ENCODE results near the gene GGA3. TPM values are rescaled to one million over a fixed set of nuclear protein-coding genes. Genes with fewer than 3 reads are reported as not detected.
A peak's percentile ranks its signal among the peaks of the same experiment; 100 is the strongest.

The GGA3 gene
- total and polyA plus RNA-seq, 5 experiments from 2014 or later = 6.2 to 107 (median 20.1) TPM

DNA sequence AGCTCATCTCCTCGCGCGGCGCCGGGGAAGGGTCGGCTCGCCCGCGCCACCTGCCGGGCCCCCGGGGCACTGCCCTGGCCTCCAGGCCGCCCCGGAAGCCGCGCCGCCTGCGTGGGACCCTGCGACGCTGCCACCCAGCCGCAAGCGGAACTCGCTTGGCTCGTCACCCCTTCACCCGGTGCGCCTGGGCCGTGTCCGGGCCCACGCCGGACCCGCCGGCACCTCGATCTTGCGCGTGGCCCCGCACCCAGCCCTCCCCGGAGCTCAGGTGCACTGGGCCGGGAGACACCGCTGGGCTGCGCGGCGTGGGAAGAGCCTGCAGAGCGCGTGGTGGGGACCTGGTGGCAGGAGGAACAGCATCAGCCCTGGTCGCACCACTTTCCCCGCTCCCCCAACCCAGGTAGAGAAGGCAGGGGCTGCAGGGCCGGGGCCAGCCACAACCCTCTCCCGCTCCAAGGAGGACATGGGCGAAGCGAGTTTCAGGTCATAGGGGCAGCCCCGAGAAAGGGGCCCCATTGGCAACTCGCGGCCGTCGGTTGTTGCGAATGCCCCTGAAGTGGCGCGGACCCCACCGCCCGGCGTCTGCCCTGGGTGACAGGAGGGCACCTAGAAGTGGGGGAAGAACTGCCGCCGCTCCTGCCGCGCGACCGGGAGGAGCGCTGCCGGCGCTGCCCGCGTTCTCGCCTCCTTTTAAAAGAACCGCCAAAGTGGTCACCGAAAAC, 10.0 kb upstream of the GGA3 start:
- DNase-seq (peak; percentile 79 to 92 (median 90)), ATAC-seq (peak; percentile 83 to 88)
- H3K4me3 Mint-ChIP-seq = peak overlapping the region; percentile 76 to 91 (median 84)
- H3K9me3 Mint-ChIP-seq = no peaks in the 10 kb centered on the region
- peak overlapping the region; percentile 65 to 93 (median 90) for H3K27ac Mint-ChIP-seq
- H3K4me1 Mint-ChIP-seq = peaks cover 13 to 34% (median 28%) of the 10 kb centered on the region in 4 donors
- POLR2A ChIA-PET = interaction anchor here (0.5 to 5.2 kb wide), 41 partner anchors 11 to 512 kb away, joined by 3 to 128 read pairs (median 4); partner anchors contain the start of genes FDXR, GGA3, GRB2 and JPT1
- peaks cover 0 to 13% (median 0%) of the 10 kb centered on the region in 3 donors for H3K36me3 Mint-ChIP-seq
- no peaks in the 10 kb centered on the region for H3K27me3 Mint-ChIP-seq

DNA sequence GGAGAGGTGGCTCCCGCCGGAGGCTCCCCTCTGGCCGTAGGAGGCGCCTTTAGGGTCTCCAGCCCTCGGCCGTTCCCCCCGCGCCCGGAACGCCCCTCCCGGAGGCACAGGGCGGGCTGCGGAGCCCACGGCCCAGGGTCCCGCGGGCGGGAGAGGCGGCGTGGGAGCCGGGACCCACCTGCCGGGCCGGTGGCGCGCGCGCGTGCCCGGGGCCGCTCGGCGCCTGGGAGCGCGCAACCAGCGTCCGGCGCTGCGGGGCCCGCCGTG, 9.5 kb upstream of the GGA3 start, which contains the start of gene MIF4GD:
TSS of gene MIF4GD (minus strand) at position 266 of the 267 bp plus-strand sequence. CDS start 1,036 bp downstream, outside the sequence.
- ATAC-seq (no peak), DNase-seq (peak in 1 of 10 donors; percentile 24)
- H3K4me1 Mint-ChIP-seq = peaks cover 13 to 34% (median 28%) of the 10 kb centered on the region in 4 donors
- no peaks in the 10 kb centered on the region for H3K27me3 Mint-ChIP-seq
- peak within 1 kb of the TSS; percentile 76 to 92 (median 84) for H3K4me3 Mint-ChIP-seq
- POLR2A ChIA-PET = interaction anchor here (0.5 to 5.2 kb wide), 41 partner anchors 10 to 512 kb away, joined by 3 to 128 read pairs (median 4); partner anchors contain the start of genes FDXR, GGA3, GRB2 and JPT1
- H3K36me3 Mint-ChIP-seq = peaks cover 0 to 18% (median 0%) of the 10 kb centered on the region in 3 donors
- H3K27ac Mint-ChIP-seq = peak within 1 kb of the TSS; percentile 65 to 93 (median 90)
- H3K9me3 Mint-ChIP-seq = no peaks in the 10 kb centered on the region

DNA sequence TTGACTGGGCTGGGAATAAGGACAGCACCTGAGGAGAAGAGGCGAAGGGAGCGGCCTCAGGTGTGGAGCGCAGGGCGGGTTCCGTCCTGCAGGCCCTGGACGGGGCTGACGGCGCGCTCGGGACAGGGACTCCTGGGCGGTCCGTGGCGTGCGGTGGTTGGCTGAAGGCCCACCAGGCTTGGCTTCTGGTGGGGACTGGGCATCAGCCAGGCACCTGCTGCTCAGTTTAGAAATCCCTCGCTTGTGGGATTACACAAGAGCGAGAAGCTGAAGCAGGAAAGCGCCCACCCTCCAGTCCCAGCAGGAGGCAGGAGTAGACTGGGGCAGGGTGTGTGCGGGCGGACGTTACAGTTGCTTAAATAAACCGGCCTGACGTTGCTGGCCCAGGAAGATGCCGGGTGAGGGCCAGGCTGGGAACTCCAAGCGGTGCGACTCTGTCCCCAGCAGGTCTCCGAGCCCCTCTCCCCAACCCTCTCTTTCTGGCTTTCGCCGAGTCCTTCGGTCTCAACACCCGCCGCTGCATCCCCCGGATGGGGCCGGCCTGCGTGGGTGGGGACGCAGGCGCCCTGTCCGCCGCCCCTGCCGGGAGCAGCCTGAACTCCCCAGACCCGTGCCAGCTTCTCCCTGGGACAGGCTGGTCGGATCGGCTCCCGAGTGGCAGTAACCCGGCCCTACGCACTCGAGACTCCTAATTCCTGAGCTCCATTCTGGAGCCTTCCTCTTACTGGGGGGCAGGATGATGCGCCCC, 9.0 kb upstream of the GGA3 start:
- peak overlapping the region; percentile 31 to 92 (median 84) for H3K27ac Mint-ChIP-seq
- DNase-seq = peak in 6 of 10 donors; percentile 14 to 68 (median 38)
- peaks cover 0 to 23% (median 0%) of the 10 kb centered on the region in 3 donors for H3K36me3 Mint-ChIP-seq
- H3K4me3 Mint-ChIP-seq = peak overlapping the region; percentile 75 to 92 (median 80)
- peak; percentile 26 to 36 for ATAC-seq
- POLR2A ChIA-PET = interaction anchor here (0.5 to 5.2 kb wide), 44 partner anchors 10 to 513 kb away, joined by 3 to 128 read pairs (median 4); partner anchors contain the start of genes FDXR, GGA3, GRB2 and JPT1
- peaks cover 13 to 34% (median 28%) of the 10 kb centered on the region in 4 donors for H3K4me1 Mint-ChIP-seq
- H3K9me3 Mint-ChIP-seq = no peaks in the 10 kb centered on the region
- H3K27me3 Mint-ChIP-seq = no peaks in the 10 kb centered on the region

DNA sequence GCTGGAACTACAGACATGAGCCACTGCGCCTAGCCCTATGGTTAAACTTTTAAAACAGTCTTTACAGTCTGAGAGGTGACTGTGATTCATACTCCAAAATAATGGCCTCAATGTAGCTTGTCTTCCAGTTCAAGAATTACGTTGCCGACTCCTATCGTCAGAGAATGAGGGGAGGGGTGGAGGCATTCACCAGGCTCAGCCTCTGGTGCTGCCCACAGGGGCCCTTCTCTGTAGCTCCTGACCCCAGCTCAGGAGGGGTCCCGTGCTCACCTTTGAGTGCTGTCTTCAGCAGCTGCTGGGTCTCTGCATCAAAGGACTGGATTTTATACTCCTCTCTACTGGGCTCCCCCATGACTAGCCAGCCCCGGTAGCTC, 8.4 kb upstream of the GGA3 start:
- Mint-ChIP-seq H3K36me3 (peaks cover 0 to 26% (median 0%) of the 10 kb centered on the region in 3 donors), H3K4me3 (peak overlapping the region; percentile 75 to 92 (median 80)), H3K9me3 (no peaks in the 10 kb centered on the region), H3K27me3 (no peaks in the 10 kb centered on the region), H3K4me1 (peaks cover 10 to 34% (median 28%) of the 10 kb centered on the region in 4 donors), H3K27ac (peak overlapping the region; percentile 31 to 92 (median 85))
- no peak for DNase-seq
- no peak for ATAC-seq
- POLR2A ChIA-PET = interaction anchor here (0.6 to 5.2 kb wide), 15 partner anchors 9 to 510 kb away, joined by 3 to 128 read pairs (median 4); partner anchors contain the start of genes GGA3, GRB2, JPT1 and MRPS7

DNA sequence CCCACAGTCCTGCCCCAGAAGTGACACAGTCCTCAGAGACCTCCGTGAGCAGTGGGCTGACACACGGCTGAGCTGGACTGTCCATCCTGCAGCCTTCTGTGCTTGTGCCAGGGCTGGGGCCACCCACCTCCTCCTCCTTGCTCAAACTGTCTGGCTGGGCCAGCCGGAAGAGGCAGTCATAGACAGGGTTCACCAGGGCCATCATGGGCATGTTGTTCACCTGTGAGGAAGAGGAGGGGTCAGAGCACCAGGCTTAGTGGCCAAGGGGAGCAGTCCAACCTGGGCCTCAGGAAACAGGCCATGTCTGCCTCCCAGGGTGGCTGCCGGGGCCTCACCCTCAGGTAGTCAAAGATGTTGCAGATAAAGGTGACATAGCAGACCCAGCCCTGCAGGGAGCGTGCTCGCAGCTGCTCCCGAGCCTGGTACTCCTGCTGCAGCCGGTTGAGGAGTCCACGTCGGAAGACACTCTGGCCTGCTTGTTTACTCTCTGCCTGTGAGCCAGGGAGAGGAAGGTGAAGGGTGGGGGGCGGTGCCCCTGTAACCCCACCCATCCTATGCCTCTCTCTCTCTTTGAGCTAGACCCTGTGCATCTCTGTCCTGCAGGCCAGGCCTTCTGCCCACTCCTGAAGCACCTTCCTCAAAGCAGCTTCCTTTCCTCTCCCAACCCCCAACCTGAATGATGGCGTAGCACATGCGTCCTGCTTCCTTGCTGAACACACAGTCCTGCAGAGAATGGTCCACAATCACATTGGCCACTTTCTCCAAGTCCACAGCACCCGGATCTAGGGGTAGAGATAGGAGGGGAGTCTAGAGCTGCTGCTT, 6.2 kb upstream of the GGA3 start:
- peak overlapping the region in 5 of 10 donors; percentile 31 to 84 (median 72) for H3K27ac Mint-ChIP-seq
- no peaks in the 10 kb centered on the region for H3K9me3 Mint-ChIP-seq
- peaks cover 10 to 35% (median 25%) of the 10 kb centered on the region in 4 donors for H3K4me1 Mint-ChIP-seq
- POLR2A ChIA-PET = interaction anchor here (0.7 kb wide), 1 partner anchor 1260 kb away, joined by 4 read pairs; no protein-coding TSS in a partner anchor
- DNase-seq = no peak
- ATAC-seq = no peak
- peaks cover 0 to 41% (median 4%) of the 10 kb centered on the region in 3 donors for H3K36me3 Mint-ChIP-seq
- peak overlapping the region in 1 of 10 donors; percentile 20 for H3K4me3 Mint-ChIP-seq
- no peaks in the 10 kb centered on the region for H3K27me3 Mint-ChIP-seq

DNA sequence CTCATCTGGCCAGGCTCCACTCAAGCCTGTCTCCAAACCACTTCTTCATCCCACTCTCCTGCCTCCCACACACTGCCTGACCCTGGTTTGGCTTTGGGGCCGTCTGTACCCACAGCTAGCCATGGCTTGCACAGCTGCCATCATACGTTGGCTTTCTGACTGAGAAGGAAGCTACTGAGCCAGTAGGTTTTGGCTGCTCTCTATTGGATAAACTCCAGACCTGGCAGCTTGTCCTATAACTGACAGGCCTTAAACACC, 5.7 kb upstream of the GGA3 start:
- H3K4me1 Mint-ChIP-seq = peaks cover 15 to 36% (median 26%) of the 10 kb centered on the region in 4 donors
- no peaks in the 10 kb centered on the region for H3K27me3 Mint-ChIP-seq
- ATAC-seq (no peak), DNase-seq (no peak)
- peak overlapping the region in 4 of 10 donors; percentile 15 to 73 (median 52) for H3K27ac Mint-ChIP-seq
- POLR2A ChIA-PET = no interaction called here
- H3K9me3 Mint-ChIP-seq = no peaks in the 10 kb centered on the region
- H3K36me3 Mint-ChIP-seq = peaks cover 0 to 45% (median 4%) of the 10 kb centered on the region in 3 donors
- H3K4me3 Mint-ChIP-seq = peak overlapping the region in 1 of 10 donors; percentile 38

DNA sequence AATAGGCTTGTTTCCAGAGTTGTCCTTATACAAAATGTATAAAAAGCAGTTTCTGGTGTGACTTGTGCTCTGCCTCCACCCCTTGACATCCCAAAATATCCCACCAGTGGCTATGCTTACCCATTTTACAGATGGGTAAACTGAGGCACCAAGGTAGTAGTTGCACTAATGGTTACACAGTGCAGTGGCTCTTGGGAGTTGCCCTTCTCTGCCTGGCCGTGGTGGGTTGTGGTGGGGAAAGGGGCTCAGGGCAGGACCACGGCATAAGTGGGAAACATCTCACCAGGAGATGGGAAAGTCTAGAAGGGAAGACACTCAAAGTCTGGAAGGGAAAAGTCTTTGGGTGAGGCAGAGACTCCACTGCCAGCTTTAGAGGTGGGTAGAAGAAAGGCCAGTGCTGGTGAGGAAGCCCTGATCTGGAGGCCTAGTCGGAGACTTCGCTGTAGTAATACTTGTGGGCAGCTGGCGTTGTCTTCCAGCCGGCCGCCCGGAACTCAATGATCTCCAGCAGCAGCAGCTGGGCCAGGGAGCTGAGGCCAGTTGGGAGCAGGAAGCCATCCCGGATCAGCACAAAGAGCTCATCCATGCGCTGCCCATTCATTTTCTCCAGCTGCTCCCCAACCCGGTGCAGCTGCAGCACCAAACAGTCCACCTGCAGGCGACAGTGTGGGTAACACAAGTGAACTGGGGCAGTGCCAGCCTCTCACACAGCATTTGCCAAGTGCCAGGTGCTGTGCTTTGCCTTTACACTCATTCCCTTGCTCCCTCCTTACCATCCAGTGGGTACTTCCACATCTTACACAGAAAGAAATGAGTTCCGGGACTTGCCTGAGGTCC, 5.1 kb upstream of the GGA3 start:
- peak overlapping the region in 3 of 10 donors; percentile 15 to 73 (median 29) for H3K27ac Mint-ChIP-seq
- no peaks in the 10 kb centered on the region for H3K27me3 Mint-ChIP-seq
- DNase-seq (no peak), ATAC-seq (no peak)
- H3K9me3 Mint-ChIP-seq = no peaks in the 10 kb centered on the region
- H3K36me3 Mint-ChIP-seq = peaks cover 0 to 48% (median 4%) of the 10 kb centered on the region in 3 donors
- POLR2A ChIA-PET = no interaction called here
- H3K4me1 Mint-ChIP-seq = peaks cover 13 to 36% (median 26%) of the 10 kb centered on the region in 4 donors
- H3K4me3 Mint-ChIP-seq = peak overlapping the region in 1 of 10 donors; percentile 38

DNA sequence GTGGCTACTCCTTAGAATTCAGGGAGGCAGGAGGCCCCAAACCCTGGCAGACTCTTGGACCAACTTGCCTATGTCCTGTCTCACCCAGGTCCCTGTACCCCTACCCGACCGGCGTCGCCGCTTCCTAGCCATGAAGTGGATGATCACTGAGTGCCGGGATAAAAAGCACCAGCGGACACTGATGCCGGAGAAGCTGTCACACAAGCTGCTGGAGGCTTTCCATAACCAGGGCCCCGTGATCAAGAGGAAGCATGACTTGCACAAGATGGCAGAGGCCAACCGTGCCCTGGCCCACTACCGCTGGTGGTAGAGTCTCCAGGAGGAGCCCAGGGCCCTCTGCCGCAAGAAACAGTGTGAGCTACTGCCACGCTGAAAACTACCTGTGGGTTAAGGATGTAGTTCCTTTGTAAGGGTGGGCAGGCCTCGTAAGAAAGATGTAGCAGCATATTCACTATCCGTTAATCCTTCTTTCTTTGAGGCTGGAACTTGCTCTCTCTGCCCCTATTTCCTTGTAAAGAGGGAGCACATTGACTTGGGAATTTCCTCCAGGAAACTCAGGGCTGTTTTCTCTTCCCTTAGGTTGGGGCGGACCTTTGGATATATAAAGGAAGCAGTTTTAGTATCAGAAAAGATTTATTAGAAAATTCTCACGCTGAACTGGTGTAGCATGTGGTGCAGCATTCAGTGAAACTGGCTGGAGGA, 4.4 kb upstream of the GGA3 start:
- peaks cover 16 to 40% (median 32%) of the 10 kb centered on the region in 4 donors for H3K4me1 Mint-ChIP-seq
- no peak for DNase-seq
- H3K4me3 Mint-ChIP-seq = no peak overlapping the region
- no peaks in the 10 kb centered on the region for H3K27me3 Mint-ChIP-seq
- H3K27ac Mint-ChIP-seq = peak overlapping the region in 1 of 10 donors; percentile 71
- POLR2A ChIA-PET = no interaction called here
- no peak for ATAC-seq
- H3K9me3 Mint-ChIP-seq = no peaks in the 10 kb centered on the region
- peaks cover 0 to 50% (median 4%) of the 10 kb centered on the region in 3 donors for H3K36me3 Mint-ChIP-seq

DNA sequence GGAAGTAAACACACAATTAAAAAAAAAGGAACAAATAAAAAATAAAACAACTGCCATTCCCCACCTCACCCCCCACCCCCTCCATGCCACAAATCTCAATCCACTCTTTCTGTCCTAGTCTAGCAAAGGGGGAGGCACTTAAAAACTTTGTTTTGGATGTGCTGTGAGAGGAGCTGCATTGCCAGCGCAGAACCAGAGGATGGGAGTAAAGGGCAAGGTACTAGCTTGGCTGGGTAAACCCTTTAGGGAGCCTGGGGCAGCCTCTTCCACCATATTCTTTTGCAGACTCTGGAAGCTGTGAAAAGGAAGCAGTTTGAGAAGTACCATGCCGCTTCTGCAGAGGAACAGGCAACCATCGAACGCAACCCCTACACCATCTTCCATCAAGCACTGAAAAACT, 1.6 kb upstream of the GGA3 start:
- H3K4me1 Mint-ChIP-seq = peaks cover 21 to 50% (median 47%) of the 10 kb centered on the region in 4 donors
- no peak for ATAC-seq
- POLR2A ChIA-PET = interaction anchor here (1.0 to 5.8 kb wide), 6 partner anchors 9 to 491 kb away, joined by 3 to 128 read pairs (median 10); partner anchors contain the start of genes GRB2, MIF4GD and SLC25A19
- H3K4me3 Mint-ChIP-seq = peak overlapping the region in 9 of 10 donors; percentile 81 to 98 (median 97)
- no peaks in the 10 kb centered on the region for H3K9me3 Mint-ChIP-seq
- H3K27ac Mint-ChIP-seq = peak overlapping the region in 9 of 10 donors; percentile 49 to 100 (median 100)
- H3K36me3 Mint-ChIP-seq = peaks cover 0 to 53% (median 4%) of the 10 kb centered on the region in 3 donors
- H3K27me3 Mint-ChIP-seq = no peaks in the 10 kb centered on the region
- no peak for DNase-seq

DNA sequence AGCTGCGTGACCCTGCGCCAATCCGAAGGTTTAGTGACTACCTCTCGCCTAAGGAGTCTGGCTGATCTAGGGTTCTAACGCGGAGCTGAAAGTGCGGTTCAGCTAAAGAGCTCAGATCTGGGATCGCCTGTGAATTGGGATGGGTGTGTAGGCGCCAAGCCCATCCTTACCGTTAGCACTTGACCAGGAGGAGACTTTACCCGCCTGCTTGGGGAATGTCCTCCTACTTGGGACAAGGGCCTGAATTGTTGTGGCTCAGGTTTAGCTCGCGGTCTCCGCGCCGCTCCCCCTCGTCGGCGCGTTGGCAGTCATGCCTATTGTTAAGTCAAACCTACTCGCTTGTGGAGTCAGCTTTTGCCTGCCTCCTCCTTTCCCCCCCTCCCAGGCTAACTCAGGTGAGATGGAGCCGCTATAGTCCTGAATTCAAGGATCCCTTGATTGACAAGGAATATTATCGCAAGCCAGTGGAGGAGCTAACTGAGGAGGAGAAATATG, 753 bp upstream of the GGA3 start:
- DNase-seq = no peak
- Mint-ChIP-seq H3K36me3 (peaks cover 0 to 52% (median 4%) of the 10 kb centered on the region in 3 donors), H3K27ac (peak overlapping the region; percentile 100), H3K27me3 (no peaks in the 10 kb centered on the region), H3K4me1 (peaks cover 26 to 59% (median 55%) of the 10 kb centered on the region in 4 donors), H3K4me3 (peak overlapping the region; percentile 91 to 99 (median 97)), H3K9me3 (no peaks in the 10 kb centered on the region)
- peak in 1 of 2 donors; percentile 17 for ATAC-seq
- POLR2A ChIA-PET = interaction anchor here (0.6 to 5.8 kb wide), 24 partner anchors 10 to 492 kb away, joined by 3 to 128 read pairs (median 4); partner anchors contain the start of genes GRB2, JPT1, MIF4GD and MRPL58

Data from naive thymus-derived CD8-positive, alpha-beta T cell (primary cell).